KMS-11 (cell line): ENCODE measurements around the gene NAGS.

Experiments
- H2AFZ ChIP-seq: fragments of 200-600 bp; sonication (generic); 2 replicates; pipeline ENCODE4 v1.6.1; 2016; ENCODE audit warnings: antibody characterized with exemption, mixed run types, low read depth
- H3K27ac ChIP-seq: fragments of 200-600 bp; sonication (generic); 2 replicates; pipeline ENCODE4 v1.6.1; 2016; ENCODE audit warnings: mild to moderate bottlenecking, mixed run types
- H3K27me3 ChIP-seq: fragments of 200-600 bp; sonication (generic); 2 replicates; pipeline ENCODE4 v1.6.1; 2017; ENCODE audit warnings: mild to moderate bottlenecking, low read depth, mixed run types, moderate library complexity; ENCODE audit not compliant: insufficient read depth
- H3K36me3 ChIP-seq: fragments of 200-600 bp; sonication (generic); 2 replicates; pipeline ENCODE4 v1.6.1; 2017; ENCODE audit warnings: mild to moderate bottlenecking, mixed run types; ENCODE audit not compliant: insufficient read depth
- H3K4me1 ChIP-seq: fragments of 200-600 bp; sonication (generic); 2 replicates; pipeline ENCODE4 v1.6.1; 2016; ENCODE audit warnings: mild to moderate bottlenecking, low read depth, mixed run types; ENCODE audit not compliant: poor library complexity, severe bottlenecking
- H3K4me2 ChIP-seq: fragments of 200-600 bp; sonication (generic); 2 replicates; pipeline ENCODE4 v1.7.0; 2016; ENCODE audit warnings: mild to moderate bottlenecking, mixed run types
- H3K4me3 ChIP-seq: fragments of 200-600 bp; sonication (generic); IDR thresholded peaks from 2 replicates; pipeline ENCODE4 v1.6.1; 2017; ENCODE audit warnings: low read depth, low read length, mixed read lengths; ENCODE audit not compliant: insufficient read depth
- H3K79me2 ChIP-seq: fragments of 200-600 bp; sonication (generic); 2 replicates; pipeline ENCODE4 v1.6.1; 2016; ENCODE audit warnings: low read depth, mixed run types; ENCODE audit not compliant: insufficient read depth
- H3K9ac ChIP-seq: fragments of 200-600 bp; sonication (generic); 2 replicates; pipeline ENCODE4 v1.6.1; 2016; ENCODE audit warnings: mild to moderate bottlenecking, mixed run types
- H4K20me1 ChIP-seq: fragments of 200-600 bp; sonication (generic); 2 replicates; pipeline ENCODE4 v1.6.1; 2016; ENCODE audit warnings: mild to moderate bottlenecking, mixed run types; ENCODE audit not compliant: insufficient read depth
- CTCF ChIP-seq: fragments of 200-600 bp; sonication (generic); conservative IDR thresholded peaks from 2 replicates; pipeline ENCODE4 v1.6.1; 2017; ENCODE audit warnings: low read depth, mild to moderate bottlenecking, antibody characterized with exemption, low read length, moderate library complexity, mixed read lengths

The NAGS gene

DNA sequence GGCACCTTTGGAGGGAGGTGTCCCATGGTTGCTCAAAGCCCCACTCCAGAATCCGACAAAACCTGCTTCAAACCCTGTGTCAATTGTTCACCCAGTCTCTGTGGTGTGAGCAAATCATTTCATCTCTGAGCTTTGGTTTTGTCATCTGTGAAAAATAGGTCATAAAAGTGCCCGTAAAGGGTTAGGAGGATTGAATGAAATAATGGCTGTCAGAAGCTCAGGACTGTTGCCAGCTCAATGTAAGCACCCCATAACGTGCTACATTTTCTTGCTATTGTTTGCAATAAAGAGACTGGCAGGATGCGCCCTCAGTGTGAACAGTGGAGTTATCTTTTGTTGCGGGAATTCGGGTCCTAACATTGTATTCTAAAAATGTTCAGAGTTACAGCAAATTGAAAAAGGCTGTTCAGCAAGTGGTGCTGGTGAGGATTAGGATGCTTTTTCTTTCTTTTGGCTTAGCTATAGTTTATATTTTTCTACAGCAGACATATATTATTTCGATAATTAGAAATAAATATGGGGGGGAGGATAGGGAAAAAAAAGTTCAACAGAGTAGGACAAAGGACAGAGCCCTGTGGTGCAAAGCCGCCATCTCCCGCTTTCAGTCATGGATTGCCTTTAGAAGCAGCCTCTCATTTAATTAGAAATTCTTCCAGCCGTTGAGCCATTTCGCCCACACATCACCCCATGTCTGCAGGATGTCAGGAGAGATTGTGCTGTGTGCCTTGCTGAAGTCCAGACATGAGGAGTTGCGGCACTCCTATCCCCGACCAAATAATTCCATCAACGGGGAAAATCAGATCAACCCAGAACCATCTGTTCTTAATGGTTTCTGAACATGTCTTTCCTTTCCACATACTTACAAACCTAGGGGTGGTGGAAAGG, 29.8 kb upstream of the NAGS start:
- H3K27me3 ChIP-seq: peaks cover 3% of the 10 kb centered on the region; the same call in 1 of the 2 replicates
- no peaks in the 10 kb centered on the region for H3K36me3 ChIP-seq
- no peak overlapping the region for H3K27ac ChIP-seq
- no peak overlapping the region for H3K4me3 ChIP-seq
- no peak for TF ChIP-seq CTCF
- H3K79me2 ChIP-seq: no peaks in the 10 kb centered on the region
- no peak overlapping the region for H3K9ac ChIP-seq
- H3K4me2 ChIP-seq: no peak overlapping the region
- no peak overlapping the region for H2AFZ ChIP-seq
- no peaks in the 10 kb centered on the region for H3K4me1 ChIP-seq
- no peaks in the 10 kb centered on the region for H4K20me1 ChIP-seq

DNA sequence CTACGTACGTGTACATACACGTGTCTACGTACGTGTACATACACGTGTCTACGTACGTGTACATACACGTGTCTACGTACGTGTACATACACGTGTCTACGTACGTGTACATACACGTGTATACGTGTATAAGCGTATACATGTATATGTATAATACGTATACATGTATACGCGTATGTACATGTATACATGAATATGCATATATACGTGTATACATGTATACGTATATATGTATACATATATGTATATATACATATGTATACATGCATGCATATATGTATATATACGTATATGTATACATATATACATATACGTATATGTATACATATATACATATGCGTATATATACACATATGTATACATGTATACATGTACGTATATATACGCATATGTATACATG, 28.5 kb upstream of the NAGS start:
- H3K4me1 ChIP-seq: no peaks in the 10 kb centered on the region
- H3K9ac ChIP-seq: no peak overlapping the region
- H3K79me2 ChIP-seq: no peaks in the 10 kb centered on the region
- no peak for TF ChIP-seq CTCF
- H4K20me1 ChIP-seq: no peaks in the 10 kb centered on the region
- H2AFZ ChIP-seq: no peak overlapping the region
- H3K36me3 ChIP-seq: no peaks in the 10 kb centered on the region
- peaks cover 3% of the 10 kb centered on the region; the same call in 1 of the 2 replicates for H3K27me3 ChIP-seq
- no peak overlapping the region for H3K27ac ChIP-seq
- H3K4me3 ChIP-seq: no peak overlapping the region
- no peak overlapping the region for H3K4me2 ChIP-seq

- H3K4me3 ChIP-seq: no peak overlapping the region
- no peaks in the 10 kb centered on the region for H3K79me2 ChIP-seq
- H3K4me1 ChIP-seq: no peaks in the 10 kb centered on the region
- H3K36me3 ChIP-seq: no peaks in the 10 kb centered on the region
- no peak overlapping the region for H2AFZ ChIP-seq
- H3K4me2 ChIP-seq: no peak overlapping the region
- no peaks in the 10 kb centered on the region for H4K20me1 ChIP-seq
- TF ChIP-seq CTCF: no peak
- H3K9ac ChIP-seq: no peak overlapping the region
- H3K27ac ChIP-seq: no peak overlapping the region
- peaks cover 3% of the 10 kb centered on the region; the same call in 1 of the 2 replicates for H3K27me3 ChIP-seq
Measured at GRCh38 chr17:43976963-43977837, 27.2 kb upstream of the NAGS start.

GRCh38 chr17:43978078-43978477, 26.3 kb upstream of the NAGS start:
- Histone ChIP-seq H3K79me2 (no peaks in the 10 kb centered on the region), H2AFZ (no peak overlapping the region), H4K20me1 (no peaks in the 10 kb centered on the region), H3K27ac (no peak overlapping the region), H3K36me3 (no peaks in the 10 kb centered on the region), H3K4me3 (no peak overlapping the region), H3K4me2 (no peak overlapping the region), H3K9ac (no peak overlapping the region), H3K27me3 (peaks cover 3% of the 10 kb centered on the region; the same call in 1 of the 2 replicates), H3K4me1 (no peaks in the 10 kb centered on the region)
- TF ChIP-seq CTCF: no peak
